ENCODE results near the gene RPS6KB2.

Gene RPS6KB2

GRCh38 chr11:67428052-67429001 lies at the start of gene RPS6KB2:
Gene RPS6KB2, plus strand, starts transcription at chr11:67428494. Its CDS starts 52 bp downstream, at chr11:67428546.
- FAIRE-seq (peak; percentile 99), DNase-seq (ENCODE audit: insufficient read length, low spot score) (peak; percentile 99)

DNA sequence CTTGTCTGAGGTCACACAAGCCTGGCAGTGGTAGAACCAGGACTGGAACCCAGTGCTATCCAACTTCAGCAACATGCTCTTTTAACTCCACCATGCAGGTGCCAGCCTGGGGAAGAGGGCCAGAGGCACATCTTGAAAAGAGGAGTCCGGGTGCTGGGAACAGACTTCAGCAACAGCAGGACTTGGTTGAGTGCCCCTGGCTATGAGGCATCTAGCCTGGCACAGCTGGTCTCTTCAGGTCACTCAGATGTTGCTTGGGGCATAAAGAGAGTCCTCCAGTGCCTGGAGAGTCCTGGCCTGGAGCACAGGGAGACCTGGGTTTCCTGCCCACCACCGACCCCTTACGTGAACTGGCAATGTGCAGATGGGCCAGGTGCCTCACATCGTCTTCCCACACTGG lies 49.8 kb upstream of the RPS6KB2 start:
- no peak for FAIRE-seq

DNA sequence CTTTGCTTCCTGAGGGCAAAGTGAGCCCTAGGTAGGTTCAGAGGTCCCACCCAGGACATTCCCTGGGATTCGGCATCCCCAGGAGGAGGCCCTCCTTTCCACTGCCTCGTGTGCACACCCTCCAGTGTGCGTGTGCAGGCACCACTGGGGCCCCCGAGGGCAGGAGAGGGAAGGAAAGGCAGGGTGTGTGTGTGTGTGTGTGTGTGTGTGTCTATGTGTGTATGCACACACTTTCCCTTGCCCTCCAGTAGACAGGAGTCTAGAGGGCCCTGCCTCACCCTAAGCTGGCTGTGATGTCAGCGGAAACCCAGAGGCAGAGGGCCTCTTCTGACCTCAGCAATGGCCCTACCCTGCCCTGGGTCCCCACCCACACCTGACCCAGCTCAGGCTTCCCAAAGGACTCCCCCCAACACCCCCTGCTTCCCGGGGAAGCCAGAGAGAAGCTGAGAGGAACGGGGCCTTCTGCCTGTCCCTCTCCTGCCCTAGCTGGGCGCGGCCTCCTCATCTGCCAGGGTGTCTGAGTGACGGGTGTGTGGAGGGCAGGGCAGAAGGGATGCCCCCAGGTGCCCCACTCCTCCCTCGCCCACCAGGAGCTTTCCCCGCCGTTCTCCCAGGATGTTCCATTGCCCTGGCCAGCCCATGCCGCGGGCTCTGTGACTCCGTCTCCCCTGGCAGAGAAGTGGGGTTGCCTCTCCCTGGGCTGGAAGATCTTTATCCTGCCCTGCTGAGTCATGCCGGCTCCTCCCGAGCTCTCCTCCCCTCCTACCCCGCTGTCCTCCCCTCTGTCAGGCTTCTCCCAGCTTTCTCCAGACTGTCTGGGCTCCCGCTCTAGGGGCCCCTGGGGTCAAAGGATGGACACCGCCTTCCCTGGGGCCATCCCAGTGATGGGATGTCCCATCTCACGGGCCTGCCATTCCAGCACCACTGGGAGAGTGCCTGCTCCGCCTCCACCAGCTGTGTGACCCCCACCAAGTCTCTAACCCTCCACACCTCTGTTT lies 48.9 kb upstream of the RPS6KB2 start:
- DNase-seq (ENCODE audit: insufficient read length, low spot score) (no peak), FAIRE-seq (no peak)

More for the DNA sequence above, 49.8 kb upstream of the RPS6KB2 start:
- DNase-seq (ENCODE audit: insufficient read length, low spot score) = no peak

DNA sequence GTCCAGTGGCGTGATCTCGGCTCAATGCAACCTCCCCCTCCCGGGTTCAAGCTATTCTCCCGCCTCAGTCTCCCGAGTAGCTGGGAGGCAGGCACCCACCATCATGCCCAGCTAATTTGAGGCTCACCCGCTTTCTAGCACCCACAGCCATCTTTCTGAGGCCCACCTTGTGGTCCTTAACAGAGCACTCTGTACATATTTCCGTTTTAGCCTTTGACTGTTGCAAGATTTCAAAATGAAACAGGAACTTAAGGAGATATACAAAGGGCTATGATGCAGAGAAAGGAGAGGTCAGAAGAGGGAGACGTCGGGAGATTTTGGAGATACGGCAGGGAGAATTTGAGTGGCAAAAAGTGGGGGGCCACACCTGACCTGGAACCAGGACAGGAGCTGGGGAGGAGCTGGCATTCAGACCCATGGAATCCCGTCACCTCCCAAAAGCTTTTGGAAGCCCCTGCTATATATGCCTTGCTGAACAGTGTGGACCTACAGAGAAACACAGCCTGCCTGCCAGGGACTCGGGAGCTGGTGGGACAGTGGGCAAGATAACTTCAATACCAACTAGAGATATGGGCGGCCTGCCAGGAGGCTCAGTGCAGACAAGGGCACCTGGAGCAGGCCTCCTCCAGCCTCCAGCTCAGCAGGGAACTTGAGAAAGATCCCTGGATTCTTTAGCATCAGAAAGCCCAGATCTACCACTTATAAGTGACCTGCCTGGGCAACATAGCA lies 46.9 kb upstream of the RPS6KB2 start:
- DNase-seq (ENCODE audit: insufficient read length, low spot score) (no peak), FAIRE-seq (peak; percentile 99)

DNA sequence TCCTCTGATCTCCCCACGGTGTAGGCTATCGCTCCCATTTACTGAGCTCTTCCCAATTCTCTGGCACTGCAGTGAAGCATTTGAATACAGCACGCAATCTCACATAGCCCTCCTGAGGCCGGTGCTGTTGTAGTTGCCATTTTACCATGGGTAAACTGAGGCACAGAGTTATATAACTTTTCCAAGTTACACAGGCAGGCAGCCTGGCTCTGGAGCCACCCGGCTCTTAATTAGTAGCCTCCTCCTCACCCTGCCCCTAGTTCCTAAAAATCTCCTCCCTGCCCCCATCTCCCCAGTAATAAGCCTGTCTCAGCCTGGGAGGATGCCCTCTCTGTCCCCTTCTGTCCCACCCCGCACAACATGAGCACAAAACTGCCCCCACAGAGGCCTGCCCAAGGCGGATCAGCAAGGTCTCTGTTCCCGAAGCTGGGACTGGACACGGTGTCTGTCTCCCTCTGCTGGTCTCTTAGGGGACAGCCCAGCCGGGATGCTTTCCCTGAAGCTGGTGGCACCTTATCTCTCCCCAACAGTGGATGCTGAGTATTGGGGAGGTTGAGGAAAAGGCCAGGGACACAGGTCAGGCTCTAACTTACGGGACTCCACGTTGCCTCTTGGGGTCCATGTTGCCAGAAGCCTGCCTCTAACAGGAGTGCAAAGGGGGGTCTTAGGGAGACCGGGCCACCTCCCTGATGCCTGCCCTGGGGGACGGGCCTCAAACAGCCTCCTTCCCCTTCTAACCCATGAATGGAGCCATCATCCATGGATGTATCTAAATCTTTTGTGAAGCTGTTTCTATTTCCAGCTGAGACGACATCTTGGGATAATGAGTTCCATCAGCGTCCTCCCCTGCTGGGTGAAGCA lies 45.8 kb upstream of the RPS6KB2 start:
- DNase-seq (ENCODE audit: insufficient read length, low spot score) = peak; percentile 73
- peak; percentile 97 for FAIRE-seq

- FAIRE-seq = no peak
- DNase-seq (ENCODE audit: insufficient read length, low spot score) = no peak
Measured at GRCh38 chr11:67384851-67385366, 43.4 kb upstream of the RPS6KB2 start.

DNA sequence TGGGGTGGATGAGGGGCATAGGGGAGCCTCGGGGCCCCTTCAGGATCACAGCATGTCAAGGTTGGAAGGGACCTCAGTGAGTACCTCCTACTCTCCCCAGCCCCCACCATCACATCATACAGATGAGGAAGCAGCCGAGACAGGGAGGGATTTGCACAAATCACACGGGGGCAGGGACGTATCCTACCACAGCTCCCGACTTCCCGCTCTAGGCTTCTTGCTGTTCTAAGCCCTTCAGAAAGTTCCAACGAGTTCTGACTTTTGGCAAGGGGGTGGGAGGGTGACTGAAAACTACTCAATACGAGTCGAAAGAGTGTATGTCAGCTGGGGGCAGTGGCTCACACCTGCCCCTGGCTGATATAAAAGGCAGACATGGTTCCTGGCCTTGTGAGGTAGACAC lies 41.2 kb upstream of the RPS6KB2 start:
- no peak for DNase-seq (ENCODE audit: insufficient read length, low spot score)
- FAIRE-seq = no peak

DNA sequence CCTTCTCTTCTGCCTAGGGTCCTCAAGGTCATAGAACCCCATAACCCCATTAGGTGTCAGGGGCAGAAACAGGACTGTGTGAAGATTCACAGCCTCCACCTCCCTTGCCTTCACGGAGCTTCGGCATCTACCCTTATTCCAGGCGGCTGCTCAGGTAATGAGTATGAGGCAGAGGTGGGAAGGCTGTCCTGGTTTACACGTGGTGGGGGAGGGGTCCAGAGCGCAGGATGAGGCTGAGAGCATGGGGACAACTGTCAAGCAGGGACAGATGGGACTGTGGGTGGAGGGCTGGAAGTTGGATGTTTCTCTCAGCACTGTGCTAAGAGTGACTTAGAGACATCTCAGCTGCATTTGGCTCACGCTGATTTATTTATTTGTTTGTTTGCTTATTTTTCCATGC lies 40.8 kb upstream of the RPS6KB2 start:
- DNase-seq (ENCODE audit: insufficient read length, low spot score) (no peak), FAIRE-seq (no peak)

DNA sequence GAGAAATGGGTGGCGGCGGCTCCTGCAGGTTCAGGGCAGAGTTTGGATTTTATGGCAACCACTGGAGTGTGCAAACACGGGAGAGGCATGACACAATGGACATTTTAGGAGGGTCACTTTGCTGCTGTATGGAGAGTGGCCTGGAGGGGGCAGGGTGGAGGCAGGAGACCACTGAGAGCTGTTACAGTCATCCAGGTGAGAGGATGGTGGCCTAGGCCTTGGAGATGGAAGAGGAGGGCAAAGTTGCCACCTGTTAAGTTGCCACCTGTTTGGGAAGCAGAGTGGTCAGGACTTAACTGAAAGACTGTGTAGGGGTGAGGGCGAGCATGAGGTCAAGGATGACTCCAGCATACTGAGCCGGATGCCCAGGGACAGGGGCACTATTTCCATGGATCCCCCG lies 38.8 kb upstream of the RPS6KB2 start:
- FAIRE-seq (no peak), DNase-seq (ENCODE audit: insufficient read length, low spot score) (no peak)

DNA sequence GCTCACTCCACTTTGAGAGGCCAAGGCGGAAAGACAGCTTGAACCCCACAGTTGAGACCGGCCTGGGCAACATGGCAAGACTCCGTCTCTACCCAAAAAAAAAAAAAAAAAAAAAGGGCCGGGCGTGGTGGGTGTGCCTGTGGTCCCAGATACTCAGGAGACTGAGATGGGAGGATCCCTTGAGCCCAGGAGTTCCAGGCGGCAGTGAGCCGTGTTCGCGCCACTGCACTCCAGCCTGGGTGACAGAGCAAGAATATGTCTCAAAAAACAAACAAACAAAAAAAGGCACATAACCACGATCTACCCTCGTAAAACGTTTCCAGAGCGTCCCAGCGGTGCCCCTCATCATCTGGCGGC lies 37.4 kb upstream of the RPS6KB2 start:
- FAIRE-seq (no peak), DNase-seq (ENCODE audit: insufficient read length, low spot score) (no peak)

GRCh38 chr11:67391304-67392182 lies 36.8 kb upstream of the RPS6KB2 start, which contains the start of gene RAD9A:
Gene RAD9A, plus strand, starts transcription at chr11:67391986. Its CDS starts 59 bp downstream, at chr11:67392045.
- peak; percentile 78 for FAIRE-seq
- DNase-seq (ENCODE audit: insufficient read length, low spot score) = peak; percentile 98

DNA sequence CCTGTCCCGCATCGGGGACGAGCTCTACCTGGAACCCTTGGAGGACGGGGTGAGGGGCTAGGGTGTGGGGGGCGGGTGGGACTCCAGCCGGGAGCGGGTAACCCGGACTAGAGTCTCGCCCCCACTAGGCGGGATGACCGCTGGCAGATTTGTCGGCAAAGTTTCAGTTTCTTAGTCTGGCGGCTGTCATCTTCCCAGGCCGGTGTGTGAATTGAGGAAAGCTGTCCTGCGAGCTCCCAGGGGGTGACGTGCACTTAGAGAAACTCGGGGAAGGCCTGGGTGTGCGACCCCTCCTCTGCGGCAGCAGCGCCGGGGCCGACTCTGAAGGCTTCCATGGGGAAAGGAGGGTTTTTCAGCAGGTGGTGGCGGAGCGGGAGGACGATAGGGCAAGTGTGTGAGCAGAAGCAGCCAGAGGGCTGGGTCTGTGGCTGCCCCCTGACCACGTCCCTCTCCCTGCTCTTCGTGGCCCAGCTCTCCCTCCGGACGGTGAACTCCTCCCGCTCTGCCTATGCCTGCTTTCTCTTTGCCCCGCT lies 36.0 kb upstream of the RPS6KB2 start:
- FAIRE-seq = peak; percentile 4
- no peak for DNase-seq (ENCODE audit: insufficient read length, low spot score)

- FAIRE-seq = no peak
Measured at GRCh38 chr11:67393437-67393836, 34.9 kb upstream of the RPS6KB2 start.

GRCh38 chr11:67393990-67394389 lies 34.3 kb upstream of the RPS6KB2 start:
- no peak for FAIRE-seq

More at GRCh38 chr11:67393437-67393836, 34.9 kb upstream of the RPS6KB2 start:
- DNase-seq (ENCODE audit: insufficient read length, low spot score) = no peak

DNA sequence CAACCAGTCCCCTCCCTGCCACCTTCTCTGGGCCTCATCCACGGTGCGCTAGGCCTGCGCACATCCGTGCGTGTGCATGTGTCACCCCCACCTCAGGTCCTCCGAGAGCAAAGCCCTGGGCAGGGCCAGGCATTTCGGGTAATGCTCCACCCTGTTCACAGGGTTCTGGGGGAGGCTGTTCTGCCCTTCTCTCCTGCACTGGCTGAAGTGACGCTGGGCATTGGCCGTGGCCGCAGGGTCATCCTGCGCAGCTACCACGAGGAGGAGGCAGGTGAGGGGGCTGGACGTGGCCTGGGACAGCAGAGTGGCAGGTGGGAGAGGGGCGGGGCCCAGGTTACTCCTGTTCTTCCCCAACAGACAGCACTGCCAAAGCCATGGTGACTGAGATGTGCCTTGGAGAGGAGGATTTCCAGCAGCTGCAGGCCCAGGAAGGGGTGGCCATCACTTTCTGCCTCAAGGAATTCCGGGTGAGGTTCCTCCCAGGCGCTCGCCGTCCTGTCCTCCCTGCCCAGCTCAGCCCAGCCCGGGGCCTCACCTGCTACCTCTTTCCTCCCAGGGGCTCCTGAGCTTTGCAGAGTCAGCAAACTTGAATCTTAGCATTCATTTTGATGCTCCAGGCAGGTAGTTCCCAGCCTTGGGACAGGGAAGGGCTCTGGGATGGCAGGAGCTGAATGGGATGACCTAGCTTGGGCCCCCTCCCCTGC lies 32.6 kb upstream of the RPS6KB2 start:
- DNase-seq (ENCODE audit: insufficient read length, low spot score) = no peak

More at GRCh38 chr11:67393990-67394389, 34.3 kb upstream of the RPS6KB2 start:
- no peak for DNase-seq (ENCODE audit: insufficient read length, low spot score)

GRCh38 chr11:67396259-67396581 lies 32.1 kb upstream of the RPS6KB2 start:
- DNase-seq (ENCODE audit: insufficient read length, low spot score) = no peak
- FAIRE-seq = no peak

More for the DNA sequence above, 32.6 kb upstream of the RPS6KB2 start:
- FAIRE-seq = no peak

DNA sequence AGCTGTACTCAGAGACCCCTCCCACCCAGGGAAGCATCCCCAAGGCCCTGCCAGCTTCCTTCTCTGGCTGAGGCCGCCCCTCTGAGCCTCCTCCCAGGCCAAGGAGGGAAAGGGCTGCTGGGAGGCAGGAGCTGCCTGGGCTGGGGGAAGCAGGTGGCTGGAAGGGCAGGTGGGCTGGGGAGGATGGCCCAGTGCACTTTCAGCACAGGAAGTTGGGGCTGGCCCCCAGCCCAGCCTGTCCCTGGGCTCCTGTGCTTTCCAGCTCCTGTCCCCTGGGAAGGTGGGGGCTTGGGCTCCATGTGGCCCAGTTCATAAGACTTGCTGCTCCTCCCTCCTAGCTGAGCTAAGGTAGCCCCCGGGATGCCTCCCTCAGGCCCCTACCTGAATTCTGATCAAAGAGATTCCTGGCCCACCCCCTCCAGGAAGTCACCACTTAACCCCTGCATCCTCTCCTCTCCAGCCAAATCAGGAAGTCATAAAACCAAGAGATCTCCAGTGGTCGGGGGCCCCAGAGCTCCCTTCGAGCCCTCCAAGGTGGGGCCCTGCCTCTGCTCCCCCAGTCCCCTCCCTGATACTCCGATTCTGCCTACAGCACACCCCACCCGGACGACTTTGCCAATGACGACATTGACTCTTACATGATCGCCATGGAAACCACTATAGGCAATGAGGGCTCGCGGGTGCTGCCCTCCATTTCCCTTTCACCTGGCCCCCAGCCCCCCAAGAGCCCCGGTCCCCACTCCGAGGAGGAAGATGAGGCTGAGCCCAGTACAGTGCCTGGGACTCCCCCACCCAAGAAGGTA lies 31.5 kb upstream of the RPS6KB2 start:
- DNase-seq (ENCODE audit: insufficient read length, low spot score) (no peak), FAIRE-seq (no peak)

All from GM19239 (cell line).